ENCODE measurements around the gene RLN3. TPM values are rescaled to one million over a fixed set of nuclear protein-coding genes. Genes with fewer than 3 reads are reported as not detected.

Gene RLN3
- total and polyA plus RNA-seq, 9 of the 15 experiments (the other 6 are each of a cell fraction or from before 2014, with no cell fraction given), result 0.31 to 1.2 (median 0.71) TPM; not detected in 6

GRCh38 chr19:14006085-14006765 is 21.7 kb upstream of the RLN3 start, which contains the start of gene RFX1 (continued):
- TF ChIP-seq MTA1 (IDR thresholded peaks at IDR 0.05; ENCODE audit: borderline replicate concordance) (no peak), ERF (CRISPR knock-in tag; IDR thresholded peaks at IDR 0.05) (no peak), TAF7 (tag; IDR thresholded peaks at IDR 0.05) (no peak), SMARCC2 (IDR thresholded peaks at IDR 0.05; ENCODE audit: low read depth) (no peak), XRCC3 (IDR thresholded peaks at IDR 0.05) (no peak), ZNF584 (CRISPR knock-in tag; IDR thresholded peaks at IDR 0.05; ENCODE audit: low read depth) (no peak), FOXK1 (CRISPR knock-in tag; IDR thresholded peaks at IDR 0.05; ENCODE audit: borderline replicate concordance) (no peak), PURB (CRISPR knock-in tag; IDR thresholded peaks at IDR 0.05; ENCODE audit: low read depth) (no peak), ZNF644 (tag; IDR thresholded peaks at IDR 0.05; ENCODE audit: low read depth) (no peak), TCF15 (CRISPR knock-in tag; IDR thresholded peaks at IDR 0.05) (no peak), RUNX1 (IDR thresholded peaks at IDR 0.05; ENCODE audit: low read depth) (no peak), MAFF (IDR thresholded peaks at IDR 0.05; ENCODE audit: low read length) (no peak), ZNF324 (CRISPR knock-in tag; IDR thresholded peaks at IDR 0.05) (no peak), CHD2 (IDR thresholded peaks at IDR 0.05; ENCODE audit: low read depth, low read length) (peak; percentile 92), ZNF217 (CRISPR knock-in tag; IDR thresholded peaks at IDR 0.05) (no peak), HEY1 (CRISPR knock-in tag; IDR thresholded peaks at IDR 0.05; ENCODE audit: borderline replicate concordance) (no peak), MXD1 (CRISPR knock-in tag; IDR thresholded peaks at IDR 0.05; ENCODE audit: borderline replicate concordance, poor library complexity, severe bottlenecking) (no peak), PHB (CRISPR knock-in tag; IDR thresholded peaks at IDR 0.05) (no peak)
- TF ChIP-seq, protein P1, sequence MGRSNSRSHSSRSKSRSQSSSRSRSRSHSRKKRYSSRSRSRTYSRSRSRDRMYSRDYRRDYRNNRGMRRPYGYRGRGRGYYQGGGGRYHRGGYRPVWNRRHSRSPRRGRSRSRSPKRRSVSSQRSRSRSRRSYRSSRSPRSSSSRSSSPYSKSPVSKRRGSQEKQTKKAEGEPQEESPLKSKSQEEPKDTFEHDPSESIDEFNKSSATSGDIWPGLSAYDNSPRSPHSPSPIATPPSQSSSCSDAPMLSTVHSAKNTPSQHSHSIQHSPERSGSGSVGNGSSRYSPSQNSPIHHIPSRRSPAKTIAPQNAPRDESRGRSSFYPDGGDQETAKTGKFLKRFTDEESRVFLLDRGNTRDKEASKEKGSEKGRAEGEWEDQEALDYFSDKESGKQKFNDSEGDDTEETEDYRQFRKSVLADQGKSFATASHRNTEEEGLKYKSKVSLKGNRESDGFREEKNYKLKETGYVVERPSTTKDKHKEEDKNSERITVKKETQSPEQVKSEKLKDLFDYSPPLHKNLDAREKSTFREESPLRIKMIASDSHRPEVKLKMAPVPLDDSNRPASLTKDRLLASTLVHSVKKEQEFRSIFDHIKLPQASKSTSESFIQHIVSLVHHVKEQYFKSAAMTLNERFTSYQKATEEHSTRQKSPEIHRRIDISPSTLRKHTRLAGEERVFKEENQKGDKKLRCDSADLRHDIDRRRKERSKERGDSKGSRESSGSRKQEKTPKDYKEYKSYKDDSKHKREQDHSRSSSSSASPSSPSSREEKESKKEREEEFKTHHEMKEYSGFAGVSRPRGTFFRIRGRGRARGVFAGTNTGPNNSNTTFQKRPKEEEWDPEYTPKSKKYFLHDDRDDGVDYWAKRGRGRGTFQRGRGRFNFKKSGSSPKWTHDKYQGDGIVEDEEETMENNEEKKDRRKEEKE (IDR thresholded peaks at IDR 0.05; ENCODE audit: borderline replicate concordance in 1 of 2, control insufficient read depth in 1 of 2, low read depth in 2 of 2, low read length in 1 of 2), result no peak
- TF ChIP-seq, protein P2, sequence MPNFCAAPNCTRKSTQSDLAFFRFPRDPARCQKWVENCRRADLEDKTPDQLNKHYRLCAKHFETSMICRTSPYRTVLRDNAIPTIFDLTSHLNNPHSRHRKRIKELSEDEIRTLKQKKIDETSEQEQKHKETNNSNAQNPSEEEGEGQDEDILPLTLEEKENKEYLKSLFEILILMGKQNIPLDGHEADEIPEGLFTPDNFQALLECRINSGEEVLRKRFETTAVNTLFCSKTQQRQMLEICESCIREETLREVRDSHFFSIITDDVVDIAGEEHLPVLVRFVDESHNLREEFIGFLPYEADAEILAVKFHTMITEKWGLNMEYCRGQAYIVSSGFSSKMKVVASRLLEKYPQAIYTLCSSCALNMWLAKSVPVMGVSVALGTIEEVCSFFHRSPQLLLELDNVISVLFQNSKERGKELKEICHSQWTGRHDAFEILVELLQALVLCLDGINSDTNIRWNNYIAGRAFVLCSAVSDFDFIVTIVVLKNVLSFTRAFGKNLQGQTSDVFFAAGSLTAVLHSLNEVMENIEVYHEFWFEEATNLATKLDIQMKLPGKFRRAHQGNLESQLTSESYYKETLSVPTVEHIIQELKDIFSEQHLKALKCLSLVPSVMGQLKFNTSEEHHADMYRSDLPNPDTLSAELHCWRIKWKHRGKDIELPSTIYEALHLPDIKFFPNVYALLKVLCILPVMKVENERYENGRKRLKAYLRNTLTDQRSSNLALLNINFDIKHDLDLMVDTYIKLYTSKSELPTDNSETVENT (CRISPR knock-in tag; IDR thresholded peaks at IDR 0.05), result no peak
- TF ChIP-seq, protein P3, sequence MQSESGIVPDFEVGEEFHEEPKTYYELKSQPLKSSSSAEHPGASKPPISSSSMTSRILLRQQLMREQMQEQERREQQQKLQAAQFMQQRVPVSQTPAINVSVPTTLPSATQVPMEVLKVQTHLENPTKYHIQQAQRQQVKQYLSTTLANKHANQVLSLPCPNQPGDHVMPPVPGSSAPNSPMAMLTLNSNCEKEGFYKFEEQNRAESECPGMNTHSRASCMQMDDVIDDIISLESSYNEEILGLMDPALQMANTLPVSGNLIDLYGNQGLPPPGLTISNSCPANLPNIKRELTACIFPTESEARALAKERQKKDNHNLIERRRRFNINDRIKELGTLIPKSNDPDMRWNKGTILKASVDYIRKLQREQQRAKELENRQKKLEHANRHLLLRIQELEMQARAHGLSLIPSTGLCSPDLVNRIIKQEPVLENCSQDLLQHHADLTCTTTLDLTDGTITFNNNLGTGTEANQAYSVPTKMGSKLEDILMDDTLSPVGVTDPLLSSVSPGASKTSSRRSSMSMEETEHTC (IDR thresholded peaks at IDR 0.05), result no peak

All from K562 (cell line).